A549 (cell line): ENCODE data around the gene MAML3. TPM values are rescaled to one million over a fixed set of nuclear protein-coding genes. Genes with fewer than 3 reads are reported as not detected.

Experiments
- ATAC-seq, 2 experiments: fragments of 200-7000 bp in 1 of 2; fragments of >200 bp in 1 of 2; cut with Nextera tagmentation in 1 of 2; cut with Tn5 transposase in 1 of 2; 3 replicates each; pipeline versions ENCODE4 v1.8.0 to v1.9.1; 2018 to 2020; ENCODE audit warnings: mild to moderate bottlenecking in 1 of 2, moderate library complexity in 1 of 2
- CTCF ChIA-PET: fragments of 300-600 bp; sonication (Branson Sonifier 250); formaldehyde crosslinking; extraction: SDS; loops from one replicate; lab custom pipeline; 2021; ENCODE audit warnings: antibody characterized with exemption, inconsistent platforms; lab: Yijun Ruan, JAX
- POLR2A ChIA-PET: fragments of 350-600 bp; formaldehyde crosslinking; extraction: SDS; loops from one replicate; lab custom pipeline; 2021; ENCODE audit warnings: antibody characterized with exemption, inconsistent platforms; lab: Yijun Ruan, JAX
- DNase-seq, 2 experiments: peaks; one replicate each; pipeline versions ENCODE4 v3.0.0 to v3.0.0-alpha.2; 2011 to 2016; ENCODE audit warnings: low read depth in 1 of 2, low spot score in 1 of 2
- FAIRE-seq: peaks from 2 replicates; lab custom pipeline; 2011; peaks lifted over from hg19 to GRCh38; lab: Jason Lieb, UNC
- H3K27ac ChIP-seq, 2 experiments: fragments of >200 bp; sonication (Bioruptor Twin); formaldehyde crosslinking; 3 replicates each; pipeline ENCODE4 v1.5.1; 2016 to 2017
- H3K4me1 ChIP-seq: fragments of >200 bp; sonication (Bioruptor Twin); formaldehyde crosslinking; 3 replicates; pipeline ENCODE4 v1.6.1; 2016
- H3K4me2 ChIP-seq: fragments of >200 bp; sonication (Bioruptor Twin); formaldehyde crosslinking; 3 replicates; pipeline ENCODE4 v1.6.1; 2016
- H3K4me3 ChIP-seq: fragments of >200 bp; sonication (Bioruptor Twin); formaldehyde crosslinking; 3 replicates; pipeline ENCODE4 v1.5.1; 2016
- H3K9me3 ChIP-seq: fragments of >200 bp; sonication (Bioruptor Twin); formaldehyde crosslinking; 3 replicates; pipeline ENCODE4 v1.6.1; 2016
- BHLHE40 ChIP-seq: IDR thresholded peaks from 2 replicates; pipeline ENCODE4 v1.6.1; 2012; ENCODE audit warnings: low read depth, low read length, inconsistent platforms
- EHF ChIP-seq: fragments of 250-450 bp; sonication (Bioruptor Pico); IDR thresholded peaks from 2 replicates; pipeline ENCODE4 v1.5.0; 2020; ENCODE audit warnings: mild to moderate bottlenecking
- ESRRA ChIP-seq: fragments of 150-350 bp; IDR thresholded peaks from 2 replicates; pipeline ENCODE4 v1.6.1; 2014; ENCODE audit warnings: mild to moderate bottlenecking, low read length, borderline replicate concordance
- FOSL2 ChIP-seq, 2 experiments: fragments of 450-650 bp in 1 of 2; fragments of >200 bp in 1 of 2; sonication (Bioruptor Twin) in 1 of 2; formaldehyde crosslinking; IDR thresholded peaks; 2 replicates each; pipeline versions ENCODE4 v1.5.0 to v1.6.1; 2016 to 2020; ENCODE audit warnings: mild to moderate bottlenecking in 1 of 2, moderate library complexity in 1 of 2
- GATA3 ChIP-seq: IDR thresholded peaks from 2 replicates; pipeline ENCODE4 v1.6.1; 2012; ENCODE audit warnings: borderline replicate concordance
- HEYL ChIP-seq: fragments of 250-450 bp; sonication (Bioruptor Pico); IDR thresholded peaks from 2 replicates; pipeline ENCODE4 v1.8.0; 2021; ENCODE audit warnings: mild to moderate bottlenecking, moderate library complexity
- HOXB13 ChIP-seq: fragments of 250-450 bp; sonication (Bioruptor Pico); IDR thresholded peaks from 2 replicates; pipeline ENCODE4 v1.5.0; 2020; ENCODE audit warnings: low read depth, mild to moderate bottlenecking, moderate library complexity
- JUNB ChIP-seq: fragments of >200 bp; sonication (Bioruptor Twin); formaldehyde crosslinking; IDR thresholded peaks from 2 replicates; pipeline ENCODE4 v1.6.1; 2016
- KDM5A ChIP-seq: fragments of 200-600 bp; sonication (generic); IDR thresholded peaks from 2 replicates; pipeline ENCODE4 v1.6.1; 2016; ENCODE audit warnings: antibody characterized with exemption, mild to moderate bottlenecking
- MAFK ChIP-seq: fragments of 450-650 bp; IDR thresholded peaks from 2 replicates; pipeline ENCODE4 v1.6.1; 2014; ENCODE audit not compliant: partially characterized antibody
- NFE2L2 ChIP-seq: fragments of 150-350 bp; conservative IDR thresholded peaks from 2 replicates; pipeline ENCODE4 v1.6.1; 2014; ENCODE audit warnings: low read length
- POLR2A ChIP-seq: IDR thresholded peaks from 2 replicates; pipeline ENCODE4 v1.6.1; 2012; ENCODE audit warnings: mild to moderate bottlenecking, low read length
- POLR2AphosphoS2 ChIP-seq: conservative IDR thresholded peaks from 2 replicates; pipeline ENCODE4 v1.6.1; 2012; ENCODE audit warnings: low read length, improper control_type of control experiment, inconsistent platforms
- RNF2 ChIP-seq: fragments of 200-600 bp; sonication (generic); IDR thresholded peaks from 2 replicates; pipeline ENCODE4 v1.6.1; 2016; ENCODE audit warnings: low read depth, mild to moderate bottlenecking, antibody characterized with exemption, moderate library complexity, borderline replicate concordance
- TFCP2L1 ChIP-seq: fragments of 250-450 bp; sonication (Bioruptor Pico); IDR thresholded peaks from 2 replicates; pipeline ENCODE4 v1.5.0; 2021; ENCODE audit warnings: mild to moderate bottlenecking
- TP53 ChIP-seq: fragments of 250-450 bp; sonication (Bioruptor Pico); IDR thresholded peaks from 2 replicates; pipeline ENCODE4 v1.5.0; 2021; ENCODE audit warnings: mild to moderate bottlenecking, moderate library complexity
- ZC3H11A ChIP-seq: fragments of 450-650 bp; IDR thresholded peaks from 2 replicates; pipeline ENCODE4 v1.6.1; 2014; ENCODE audit warnings: antibody characterized with exemption, mild to moderate bottlenecking
- ZFP36 ChIP-seq: fragments of 450-650 bp; IDR thresholded peaks from 2 replicates; pipeline ENCODE4 v1.6.1; 2014; ENCODE audit warnings: borderline replicate concordance; ENCODE audit not compliant: partially characterized antibody
- WGBS: methylation state at CpG from one replicate; pipeline ENCODE4 v1.1.6; 2017; ENCODE audit errors: missing lambda C conversion rate; 5-methylcytosine and 5-hydroxymethylcytosine counted together
- polyA plus RNA-seq, 4 experiments: library from polyadenylated mRNA; depleted of rRNA in 3 of 4; stranded (reverse); fragments of >200 nt; fragmentation: RNase III in 1 of 4; extraction: RNeasy Plus Mini Kit Qiagen cat#74134 plus additional on column Dnase treatment in 1 of 4; gene quantifications; 2 replicates in 3 of 4; 3 replicates in 1 of 4; pipeline ENCODE4 v1.2.3, GENCODE V29; 2011 to 2017
- TF ChIP-seq, protein P1 (sequence below): fragments of 200-600 bp; sonication (generic); IDR thresholded peaks from 2 replicates; pipeline ENCODE4 v1.6.1; 2016; ENCODE audit warnings: antibody characterized with exemption, mild to moderate bottlenecking, moderate library complexity
- TF ChIP-seq, protein P2 (sequence below): fragments of >200 bp; sonication (Bioruptor Twin); formaldehyde crosslinking; IDR thresholded peaks from 3 replicates; pipeline ENCODE4 v1.6.1; 2016
- TF ChIP-seq, protein P3 (sequence below): fragments of >200 bp; sonication (Bioruptor Twin); formaldehyde crosslinking; IDR thresholded peaks from 2 replicates; pipeline ENCODE4 v1.6.1; 2016
- TF ChIP-seq, protein P4 (sequence below): fragments of 250-450 bp; sonication (Bioruptor Pico); IDR thresholded peaks from 2 replicates; pipeline ENCODE4 v1.5.0; 2021; ENCODE audit warnings: mild to moderate bottlenecking, moderate library complexity, borderline replicate concordance

The MAML3 gene
- polyA plus RNA-seq, 2 of the 4 experiments (the other 2 are of a cell fraction) = 9.0 to 22.2 TPM

DNA sequence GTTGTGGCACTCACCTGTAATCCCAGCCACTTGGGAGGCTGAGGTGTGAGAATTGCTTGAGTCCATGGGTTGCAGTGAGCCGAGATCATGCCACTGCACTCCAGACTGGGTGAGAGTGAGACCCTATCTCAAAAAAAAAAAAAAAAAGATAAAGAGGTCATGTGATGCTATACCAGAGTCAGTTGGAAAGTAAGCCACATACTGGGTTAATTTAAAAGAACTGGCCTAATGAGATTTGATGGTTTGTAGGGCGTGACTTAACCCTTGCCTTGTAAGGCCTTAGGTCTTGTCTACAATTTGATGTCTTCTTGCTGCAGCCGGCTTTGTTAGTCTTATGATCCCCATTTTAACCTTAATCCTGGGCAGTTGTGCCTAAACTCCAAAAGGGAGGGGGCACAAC, 483.2 kb downstream of the MAML3 start:
- ATAC-seq = no peak
- ChIA-PET POLR2A (no interaction called here), CTCF (interaction anchor here (1.5 to 1.7 kb wide), 2 partner anchors 14 to 70 kb away, joined by 4 to 6 read pairs; no protein-coding TSS in a partner anchor)
- Histone ChIP-seq H3K4me1 (peaks cover 5% of the 10 kb centered on the region; the same call in 2 of the 3 replicates), H3K9me3 (no peaks in the 10 kb centered on the region), H3K27ac (no peak overlapping the region), H3K4me3 (no peak overlapping the region), H3K4me2 (no peak overlapping the region)
- no peak for DNase-seq
- WGBS = 88% methylated on average over 3 of the region's 3 CpGs
- TF ChIP-seq TP53 (CRISPR knock-in tag) (no peak), HEYL (no peak), FOSL2 (IDR thresholded peaks at IDR 0.05) (no peak), FOSL2 (CRISPR knock-in tag; IDR thresholded peaks at IDR 0.05) (no peak), HOXB13 (CRISPR knock-in tag) (no peak), POLR2A (no peak), EHF (CRISPR knock-in tag) (no peak), KDM5A (no peak), MAFK (no peak), RNF2 (no peak), BHLHE40 (no peak), TFCP2L1 (CRISPR knock-in tag) (no peak), ZFP36 (no peak)
- TF ChIP-seq, protein P1, sequence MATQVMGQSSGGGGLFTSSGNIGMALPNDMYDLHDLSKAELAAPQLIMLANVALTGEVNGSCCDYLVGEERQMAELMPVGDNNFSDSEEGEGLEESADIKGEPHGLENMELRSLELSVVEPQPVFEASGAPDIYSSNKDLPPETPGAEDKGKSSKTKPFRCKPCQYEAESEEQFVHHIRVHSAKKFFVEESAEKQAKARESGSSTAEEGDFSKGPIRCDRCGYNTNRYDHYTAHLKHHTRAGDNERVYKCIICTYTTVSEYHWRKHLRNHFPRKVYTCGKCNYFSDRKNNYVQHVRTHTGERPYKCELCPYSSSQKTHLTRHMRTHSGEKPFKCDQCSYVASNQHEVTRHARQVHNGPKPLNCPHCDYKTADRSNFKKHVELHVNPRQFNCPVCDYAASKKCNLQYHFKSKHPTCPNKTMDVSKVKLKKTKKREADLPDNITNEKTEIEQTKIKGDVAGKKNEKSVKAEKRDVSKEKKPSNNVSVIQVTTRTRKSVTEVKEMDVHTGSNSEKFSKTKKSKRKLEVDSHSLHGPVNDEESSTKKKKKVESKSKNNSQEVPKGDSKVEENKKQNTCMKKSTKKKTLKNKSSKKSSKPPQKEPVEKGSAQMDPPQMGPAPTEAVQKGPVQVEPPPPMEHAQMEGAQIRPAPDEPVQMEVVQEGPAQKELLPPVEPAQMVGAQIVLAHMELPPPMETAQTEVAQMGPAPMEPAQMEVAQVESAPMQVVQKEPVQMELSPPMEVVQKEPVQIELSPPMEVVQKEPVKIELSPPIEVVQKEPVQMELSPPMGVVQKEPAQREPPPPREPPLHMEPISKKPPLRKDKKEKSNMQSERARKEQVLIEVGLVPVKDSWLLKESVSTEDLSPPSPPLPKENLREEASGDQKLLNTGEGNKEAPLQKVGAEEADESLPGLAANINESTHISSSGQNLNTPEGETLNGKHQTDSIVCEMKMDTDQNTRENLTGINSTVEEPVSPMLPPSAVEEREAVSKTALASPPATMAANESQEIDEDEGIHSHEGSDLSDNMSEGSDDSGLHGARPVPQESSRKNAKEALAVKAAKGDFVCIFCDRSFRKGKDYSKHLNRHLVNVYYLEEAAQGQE = no peak
- TF ChIP-seq, protein P2, sequence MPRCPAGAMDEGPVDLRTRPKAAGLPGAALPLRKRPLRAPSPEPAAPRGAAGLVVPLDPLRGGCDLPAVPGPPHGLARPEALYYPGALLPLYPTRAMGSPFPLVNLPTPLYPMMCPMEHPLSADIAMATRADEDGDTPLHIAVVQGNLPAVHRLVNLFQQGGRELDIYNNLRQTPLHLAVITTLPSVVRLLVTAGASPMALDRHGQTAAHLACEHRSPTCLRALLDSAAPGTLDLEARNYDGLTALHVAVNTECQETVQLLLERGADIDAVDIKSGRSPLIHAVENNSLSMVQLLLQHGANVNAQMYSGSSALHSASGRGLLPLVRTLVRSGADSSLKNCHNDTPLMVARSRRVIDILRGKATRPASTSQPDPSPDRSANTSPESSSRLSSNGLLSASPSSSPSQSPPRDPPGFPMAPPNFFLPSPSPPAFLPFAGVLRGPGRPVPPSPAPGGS = no peak
- no peak for FAIRE-seq

DNA sequence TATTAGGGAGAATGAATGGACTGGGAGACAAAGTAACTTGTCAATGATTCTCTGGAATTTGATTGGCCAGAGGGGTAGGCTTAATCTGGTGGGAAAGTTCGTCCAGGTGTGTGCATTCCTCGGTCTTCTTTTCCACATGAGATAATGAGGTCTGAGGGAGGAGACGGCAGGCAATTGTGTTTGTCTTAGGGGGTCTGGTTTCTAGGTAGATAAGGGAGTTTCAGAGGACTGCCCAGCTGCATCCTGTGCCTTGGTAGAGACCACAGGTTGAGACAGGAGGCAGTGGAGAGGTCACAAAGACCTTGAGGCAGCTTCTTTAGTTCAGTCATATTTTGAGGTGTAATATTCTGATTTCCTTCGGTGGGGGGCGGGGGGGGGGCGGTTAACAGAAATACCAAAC, 484.1 kb downstream of the MAML3 start:
- DNase-seq = no peak
- ChIA-PET CTCF (interaction anchor here (1.1 to 1.5 kb wide), 2 partner anchors 13 to 66 kb away, joined by 3 to 6 read pairs; no protein-coding TSS in a partner anchor), POLR2A (no interaction called here)
- Histone ChIP-seq H3K9me3 (no peaks in the 10 kb centered on the region), H3K27ac (no peak overlapping the region), H3K4me3 (no peak overlapping the region), H3K4me1 (peaks cover 10% of the 10 kb centered on the region), H3K4me2 (no peak overlapping the region)
- no peak for FAIRE-seq
- WGBS = 70% methylated on average over 6 of the region's 6 CpGs
- ATAC-seq = no peak
- TF ChIP-seq, protein P3, sequence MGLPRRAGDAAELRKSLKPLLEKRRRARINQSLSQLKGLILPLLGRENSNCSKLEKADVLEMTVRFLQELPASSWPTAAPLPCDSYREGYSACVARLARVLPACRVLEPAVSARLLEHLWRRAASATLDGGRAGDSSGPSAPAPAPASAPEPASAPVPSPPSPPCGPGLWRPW = no peak

DNA sequence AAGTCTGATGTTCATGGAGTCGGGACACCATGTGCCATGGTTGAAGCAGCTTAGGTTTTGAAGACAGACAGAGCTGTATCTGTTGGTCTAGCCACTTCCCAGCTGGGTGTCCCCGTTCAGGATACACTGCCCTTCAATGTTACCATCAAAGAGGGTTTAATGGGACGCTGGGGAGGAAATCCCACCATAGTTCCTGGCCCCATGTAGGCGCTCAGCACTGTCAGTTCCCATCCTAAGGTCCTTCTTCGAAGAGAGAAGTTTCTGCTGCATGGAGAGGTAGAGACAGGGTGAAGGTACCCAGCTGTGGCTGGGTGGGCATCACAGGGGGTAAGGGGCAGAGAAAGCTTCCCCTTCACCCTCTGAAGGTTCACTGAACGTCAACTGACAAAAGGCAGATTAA, 484.6 kb downstream of the MAML3 start:
- no peak overlapping the region for H3K4me2 ChIP-seq
- ATAC-seq = no peak
- no peak for DNase-seq
- peaks cover 12% of the 10 kb centered on the region for H3K4me1 ChIP-seq
- no peak for TF ChIP-seq ZC3H11A
- TF ChIP-seq NFE2L2 = no peak
- TF ChIP-seq POLR2AphosphoS2 = no peak
- TF ChIP-seq JUNB = no peak
- TF ChIP-seq, protein P1 = no peak
- no peak for TF ChIP-seq ESRRA
- TF ChIP-seq GATA3 = no peak
- TF ChIP-seq, protein P4, sequence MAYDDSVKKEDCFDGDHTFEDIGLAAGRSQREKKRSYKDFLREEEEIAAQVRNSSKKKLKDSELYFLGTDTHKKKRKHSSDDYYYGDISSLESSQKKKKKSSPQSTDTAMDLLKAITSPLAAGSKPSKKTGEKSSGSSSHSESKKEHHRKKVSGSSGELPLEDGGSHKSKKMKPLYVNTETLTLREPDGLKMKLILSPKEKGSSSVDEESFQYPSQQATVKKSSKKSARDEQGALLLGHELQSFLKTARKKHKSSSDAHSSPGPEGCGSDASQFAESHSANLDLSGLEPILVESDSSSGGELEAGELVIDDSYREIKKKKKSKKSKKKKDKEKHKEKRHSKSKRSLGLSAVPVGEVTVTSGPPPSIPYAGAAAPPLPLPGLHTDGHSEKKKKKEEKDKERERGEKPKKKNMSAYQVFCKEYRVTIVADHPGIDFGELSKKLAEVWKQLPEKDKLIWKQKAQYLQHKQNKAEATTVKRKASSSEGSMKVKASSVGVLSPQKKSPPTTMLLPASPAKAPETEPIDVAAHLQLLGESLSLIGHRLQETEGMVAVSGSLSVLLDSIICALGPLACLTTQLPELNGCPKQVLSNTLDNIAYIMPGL (CRISPR knock-in tag) = no peak
- TF ChIP-seq, all 56 proteins: peak for 0
- CTCF ChIA-PET = interaction anchor here (0.7 to 1.1 kb wide), 2 partner anchors 9 to 65 kb away, joined by 3 read pairs; no protein-coding TSS in a partner anchor
- Histone ChIP-seq H3K4me3 (no peak overlapping the region), H3K9me3 (no peaks in the 10 kb centered on the region), H3K27ac (no peak overlapping the region)
- 67% methylated on average over 6 of the region's 6 CpGs for WGBS
- FAIRE-seq = no peak
- POLR2A ChIA-PET = no interaction called here
